ENCODE results near the gene PSMC5.

GRCh38 chr17:63837480-63837879, 10.2 kb downstream of the PSMC5 start:
- TF ChIP-seq, protein P1, sequence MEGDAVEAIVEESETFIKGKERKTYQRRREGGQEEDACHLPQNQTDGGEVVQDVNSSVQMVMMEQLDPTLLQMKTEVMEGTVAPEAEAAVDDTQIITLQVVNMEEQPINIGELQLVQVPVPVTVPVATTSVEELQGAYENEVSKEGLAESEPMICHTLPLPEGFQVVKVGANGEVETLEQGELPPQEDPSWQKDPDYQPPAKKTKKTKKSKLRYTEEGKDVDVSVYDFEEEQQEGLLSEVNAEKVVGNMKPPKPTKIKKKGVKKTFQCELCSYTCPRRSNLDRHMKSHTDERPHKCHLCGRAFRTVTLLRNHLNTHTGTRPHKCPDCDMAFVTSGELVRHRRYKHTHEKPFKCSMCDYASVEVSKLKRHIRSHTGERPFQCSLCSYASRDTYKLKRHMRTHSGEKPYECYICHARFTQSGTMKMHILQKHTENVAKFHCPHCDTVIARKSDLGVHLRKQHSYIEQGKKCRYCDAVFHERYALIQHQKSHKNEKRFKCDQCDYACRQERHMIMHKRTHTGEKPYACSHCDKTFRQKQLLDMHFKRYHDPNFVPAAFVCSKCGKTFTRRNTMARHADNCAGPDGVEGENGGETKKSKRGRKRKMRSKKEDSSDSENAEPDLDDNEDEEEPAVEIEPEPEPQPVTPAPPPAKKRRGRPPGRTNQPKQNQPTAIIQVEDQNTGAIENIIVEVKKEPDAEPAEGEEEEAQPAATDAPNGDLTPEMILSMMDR (IDR thresholded peaks at IDR 0.05), result no peak
- no peak for TF ChIP-seq POLR2A (IDR thresholded peaks at IDR 0.05)

Data from adrenal gland (tissue), 5 donors.